ENCODE measurements around the gene WDR93.

GRCh38 chr15:89781891-89782618 is 91.4 kb downstream of the WDR93 start:
- no peak for TF ChIP-seq FOS (IDR thresholded peaks at IDR 0.05; ENCODE audit: low read depth, low read length)
- TF ChIP-seq SMC3 (IDR thresholded peaks at IDR 0.05; ENCODE audit: low read depth, low read length) = no peak
- no peak for TF ChIP-seq CTCF (conservative IDR thresholded peaks at IDR 0.05; ENCODE audit: low read depth, low read length)
- TF ChIP-seq MAZ (IDR thresholded peaks at IDR 0.05; ENCODE audit: borderline replicate concordance, low read depth, low read length) = no peak
- TF ChIP-seq RFX5 (IDR thresholded peaks at IDR 0.05; ENCODE audit: low read depth, low read length) = no peak
- TF ChIP-seq POLR2A (IDR thresholded peaks at IDR 0.05; ENCODE audit: low read depth, low read length) = no peak
- TF ChIP-seq RAD21 (IDR thresholded peaks at IDR 0.05; ENCODE audit: low read length) = no peak
- TF ChIP-seq MAFK (IDR thresholded peaks at IDR 0.05; ENCODE audit: low read depth, low read length) = peak; percentile 79
- TF ChIP-seq CEBPB (IDR thresholded peaks at IDR 0.05; ENCODE audit: low read depth, low read length) = peak; percentile 63; the same call in 1 of the 2 replicates
- TF ChIP-seq BHLHE40 (IDR thresholded peaks at IDR 0.05; ENCODE audit: low read depth, low read length) = no peak

Measured in IMR-90 (cell line).